NOMO-1 treated with DMSO at 0.1 percent for 48 hours (cell line): Measurements from ENCODE around the gene ZNF580.

Experiments used
- DNase-seq: peaks from one replicate; lab custom pipeline; 2025; ENCODE audit not compliant: unreplicated experiment; lab: John Stamatoyannopoulos, UW

ZNF580 gene

DNA sequence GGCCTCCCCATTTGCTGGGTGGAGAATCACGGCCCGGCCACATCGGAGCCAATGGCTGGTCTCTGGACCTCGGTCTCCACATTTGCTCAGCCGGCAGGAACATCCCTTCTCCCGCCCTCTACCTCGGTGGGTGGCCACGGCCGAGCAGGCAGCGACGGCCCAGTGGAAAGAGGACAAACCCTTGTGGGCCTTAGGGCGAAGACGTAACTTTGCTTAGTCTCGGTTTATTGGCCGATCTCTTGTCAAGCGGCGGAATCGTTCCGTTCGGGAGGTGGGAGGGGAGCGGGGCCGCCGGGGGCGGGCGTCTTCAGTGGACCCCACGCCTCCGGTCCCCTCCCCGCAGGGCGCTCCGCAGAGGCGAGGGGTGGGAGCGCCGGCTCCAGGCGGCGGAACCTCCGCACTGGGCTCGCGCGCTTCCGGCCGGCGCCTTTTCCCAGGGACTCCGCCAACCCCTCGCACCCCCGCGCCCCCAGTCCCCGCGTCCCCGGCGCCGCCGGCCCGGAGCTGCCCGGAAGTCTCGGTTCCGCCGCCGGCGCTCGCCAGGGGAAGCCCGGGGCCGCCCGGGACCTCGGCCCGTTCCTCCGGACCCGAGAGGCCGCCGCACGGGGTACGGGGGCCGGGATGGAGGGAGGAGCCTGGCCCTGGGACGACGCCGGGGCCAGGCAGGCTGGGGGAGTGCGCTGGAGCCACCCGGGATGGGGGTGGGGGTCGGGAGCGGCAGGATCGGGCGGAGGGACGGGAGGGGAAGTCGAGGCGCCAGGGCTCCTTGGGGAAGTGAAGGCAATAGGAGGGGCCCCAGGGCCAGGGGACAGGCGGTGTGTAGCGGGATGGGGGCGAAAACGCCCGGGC, at the start of gene ZNF580:
TSS of gene ZNF580 (plus strand) at position 426 of the 849 bp plus-strand sequence. CDS start 1,507 bp downstream, outside the sequence.
- DNase-seq: peak; percentile 20

DNA sequence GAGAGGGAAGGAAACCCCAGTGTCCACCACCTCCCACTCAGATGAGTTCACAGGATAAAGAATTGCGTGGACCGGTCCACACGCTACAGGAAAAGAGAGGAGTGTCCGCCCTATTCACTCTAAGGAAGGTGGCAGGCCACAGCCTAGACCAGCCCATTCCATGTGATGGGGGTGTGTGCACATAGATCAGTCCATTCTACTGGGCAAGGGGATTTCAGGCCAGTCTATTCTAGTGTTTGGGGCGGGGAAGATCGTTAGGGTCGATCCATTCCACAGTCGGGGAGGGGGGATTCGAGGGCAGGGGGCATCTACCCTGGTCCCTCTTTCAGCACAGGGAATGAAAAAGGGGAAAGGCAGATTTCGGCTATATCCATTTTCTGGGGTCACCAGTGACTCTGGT, 49.2 kb upstream of the ZNF580 start:
- DNase-seq: no peak

GRCh38 chr19:55592391-55593090, 48.3 kb upstream of the ZNF580 start:
- DNase-seq: no peak

DNA sequence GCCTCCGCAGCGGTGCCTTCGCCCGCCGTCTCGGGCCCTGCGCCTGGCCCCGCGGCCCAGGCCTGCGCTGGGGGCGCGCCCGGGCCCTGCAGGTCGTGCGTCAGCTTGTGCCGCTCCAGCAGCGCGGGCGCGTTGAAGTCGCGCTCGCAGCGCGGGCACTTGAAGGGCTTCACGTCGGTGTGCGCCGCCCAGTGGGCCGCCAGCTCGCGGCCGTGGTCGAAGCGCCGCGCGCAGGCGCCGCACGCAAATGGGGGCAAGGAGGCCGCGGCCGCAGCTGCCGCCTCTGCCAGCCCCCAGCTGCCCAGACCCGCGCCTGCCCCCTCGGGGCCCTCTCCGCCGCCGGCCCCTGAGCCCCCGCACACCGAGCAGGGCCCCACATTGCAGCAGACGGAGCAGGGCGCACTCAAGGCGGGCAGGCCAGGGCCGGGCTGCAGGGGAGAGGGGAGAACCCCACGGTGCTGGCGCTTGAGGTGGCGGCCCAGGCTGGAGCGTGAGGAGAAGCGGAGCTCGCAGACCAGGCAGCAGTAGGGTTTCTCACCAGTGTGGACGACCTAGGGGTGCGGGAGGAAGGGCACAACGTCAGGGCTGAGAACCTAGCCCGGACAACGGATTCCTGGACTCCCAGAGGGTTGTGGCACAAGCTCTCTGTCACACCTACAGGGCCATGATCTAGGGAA, 47.6 kb upstream of the ZNF580 start:
- DNase-seq: no peak

DNA sequence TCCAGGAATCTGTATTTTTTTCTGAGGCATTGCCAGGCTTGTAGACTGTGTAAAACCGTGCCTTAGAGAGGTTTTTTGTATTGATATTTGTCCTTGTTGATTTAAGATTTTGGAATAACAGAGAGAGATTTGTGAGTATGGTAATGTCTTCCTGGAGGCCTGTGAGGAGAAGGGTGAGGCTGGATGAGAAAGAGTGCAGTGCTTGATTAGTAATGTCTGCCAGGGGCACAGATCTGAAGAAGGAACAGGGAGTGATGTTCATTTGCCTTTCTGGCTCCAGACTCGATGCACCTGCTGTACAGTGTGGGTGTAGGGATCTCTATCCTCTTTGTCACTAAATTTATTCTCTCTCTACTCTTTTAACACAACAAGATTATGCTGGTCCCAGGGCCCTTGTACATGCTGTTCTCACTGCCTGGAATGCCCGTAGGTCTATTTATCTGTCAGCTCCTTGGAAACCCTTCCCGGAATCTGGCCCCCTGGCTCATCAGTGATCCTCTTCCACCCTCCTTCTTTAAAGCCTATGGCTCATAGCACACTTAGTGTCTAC, 45.7 kb upstream of the ZNF580 start:
- DNase-seq: no peak

GRCh38 chr19:55596304-55596703, 44.5 kb upstream of the ZNF580 start:
- no peak for DNase-seq

DNA sequence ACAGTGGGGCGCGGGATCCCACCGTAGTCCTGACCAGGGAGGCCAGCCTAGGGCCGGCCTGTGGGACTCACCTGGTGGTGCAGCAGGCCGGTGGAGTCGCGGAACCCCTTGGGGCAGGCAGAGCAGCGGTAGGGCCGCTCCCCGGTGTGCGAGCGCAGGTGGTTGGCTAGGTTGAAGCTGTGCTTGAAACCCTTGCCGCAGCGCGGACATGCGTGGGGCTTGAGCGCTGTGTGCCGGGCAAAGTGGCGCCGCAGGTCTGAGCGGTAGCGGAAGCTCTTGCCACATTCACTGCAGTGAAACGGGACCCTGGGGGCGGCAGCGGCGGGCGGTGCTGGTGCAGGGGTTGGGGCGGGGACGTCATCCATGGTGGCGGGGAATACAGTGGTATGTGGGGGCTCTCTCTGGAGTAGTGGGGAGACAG, 43.3 kb upstream of the ZNF580 start:
- no peak for DNase-seq

- DNase-seq: no peak
Observed at GRCh38 chr19:55598034-55598433, 42.8 kb upstream of the ZNF580 start.

DNA sequence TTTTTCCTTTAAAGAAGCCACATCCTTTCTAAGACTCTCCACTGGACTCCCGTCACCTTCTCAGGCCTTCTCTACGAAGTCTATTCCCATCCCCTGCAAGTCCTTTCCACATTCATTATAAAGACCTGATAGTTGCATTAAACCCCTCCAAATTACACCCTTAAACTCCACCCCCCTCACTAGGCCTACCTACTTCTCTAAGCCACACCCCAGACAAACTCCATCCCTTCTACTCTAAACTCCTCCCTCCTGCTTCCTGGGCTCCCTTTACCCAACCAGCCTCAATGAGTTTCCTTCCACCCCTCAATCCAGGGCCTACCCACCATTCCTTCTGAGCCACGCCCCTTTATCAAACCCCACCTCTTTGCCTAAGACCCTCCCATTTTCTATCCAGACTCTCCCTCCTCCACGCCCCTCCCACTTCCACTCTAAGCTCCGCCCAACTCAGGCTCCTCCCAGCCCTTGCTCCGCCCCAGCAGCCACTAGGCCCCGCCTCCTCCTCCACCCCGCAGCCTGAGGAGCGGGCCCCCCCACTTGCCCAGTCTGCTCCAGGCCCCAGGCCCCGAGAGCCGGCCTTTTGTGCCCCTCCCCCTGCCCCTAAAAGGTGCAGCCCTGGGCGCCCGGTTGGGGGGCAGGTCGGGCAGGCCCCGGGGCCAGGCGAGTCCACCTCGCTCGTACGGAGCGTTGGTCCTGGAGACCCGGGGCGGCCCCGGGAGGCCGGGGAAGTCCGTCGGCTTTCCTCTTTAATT, 41.9 kb upstream of the ZNF580 start:
- peak; percentile 84 for DNase-seq

DNA sequence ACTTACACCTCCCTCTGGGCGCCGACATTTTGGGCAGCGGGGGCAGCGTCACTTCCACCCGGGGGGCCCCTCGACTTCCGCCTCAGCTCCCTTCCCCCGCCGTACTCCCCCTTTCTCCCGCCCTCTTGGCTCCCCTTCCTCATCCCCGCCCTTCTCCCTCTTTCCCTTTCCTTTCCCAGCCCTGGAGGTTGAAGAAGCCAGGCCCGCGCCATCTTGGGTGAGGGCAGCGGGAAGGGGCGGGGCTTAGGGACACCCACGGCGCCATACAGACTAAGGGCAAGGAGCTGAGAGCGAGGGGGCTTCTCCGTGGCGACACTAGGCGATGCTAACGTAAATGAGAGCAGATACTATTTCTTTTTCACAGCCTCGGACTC, 41.3 kb upstream of the ZNF580 start, which contains the start of gene FIZ1:
TSS of gene FIZ1 (minus strand) at position 50 of the 374 bp plus-strand sequence. CDS start 1,652 bp downstream, outside the sequence.
- DNase-seq: peak; percentile 99

- peak; percentile 90 for DNase-seq
Observed at GRCh38 chr19:55599842-55600661, 40.8 kb upstream of the ZNF580 start, which contains the start of gene ZNF524. ZNF524 (plus strand) TSS chr19:55600288; CDS start chr19:55602113, 1,825 bp downstream.

GRCh38 chr19:55600662-55601028, 40.2 kb upstream of the ZNF580 start:
- no peak for DNase-seq

DNA sequence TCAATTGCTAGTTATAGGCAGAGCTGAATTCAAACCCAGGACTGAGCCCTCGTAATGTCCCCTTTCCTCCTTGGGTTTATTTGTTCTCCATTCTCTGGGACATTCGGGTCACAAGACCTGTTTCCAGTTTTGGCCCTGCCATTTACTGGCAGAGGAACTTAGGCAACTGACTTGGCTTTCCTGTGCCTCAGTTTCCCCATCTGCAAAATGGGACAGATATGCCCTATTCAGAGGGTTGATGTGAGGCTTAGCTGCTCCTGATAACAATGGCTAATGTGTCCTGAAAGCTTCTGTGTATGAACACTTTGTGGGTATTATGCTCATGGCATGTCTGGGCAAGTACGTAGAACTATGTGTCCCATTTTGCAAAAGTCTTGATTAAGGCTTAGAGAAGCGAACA, 39.7 kb upstream of the ZNF580 start:
- no peak for DNase-seq

DNA sequence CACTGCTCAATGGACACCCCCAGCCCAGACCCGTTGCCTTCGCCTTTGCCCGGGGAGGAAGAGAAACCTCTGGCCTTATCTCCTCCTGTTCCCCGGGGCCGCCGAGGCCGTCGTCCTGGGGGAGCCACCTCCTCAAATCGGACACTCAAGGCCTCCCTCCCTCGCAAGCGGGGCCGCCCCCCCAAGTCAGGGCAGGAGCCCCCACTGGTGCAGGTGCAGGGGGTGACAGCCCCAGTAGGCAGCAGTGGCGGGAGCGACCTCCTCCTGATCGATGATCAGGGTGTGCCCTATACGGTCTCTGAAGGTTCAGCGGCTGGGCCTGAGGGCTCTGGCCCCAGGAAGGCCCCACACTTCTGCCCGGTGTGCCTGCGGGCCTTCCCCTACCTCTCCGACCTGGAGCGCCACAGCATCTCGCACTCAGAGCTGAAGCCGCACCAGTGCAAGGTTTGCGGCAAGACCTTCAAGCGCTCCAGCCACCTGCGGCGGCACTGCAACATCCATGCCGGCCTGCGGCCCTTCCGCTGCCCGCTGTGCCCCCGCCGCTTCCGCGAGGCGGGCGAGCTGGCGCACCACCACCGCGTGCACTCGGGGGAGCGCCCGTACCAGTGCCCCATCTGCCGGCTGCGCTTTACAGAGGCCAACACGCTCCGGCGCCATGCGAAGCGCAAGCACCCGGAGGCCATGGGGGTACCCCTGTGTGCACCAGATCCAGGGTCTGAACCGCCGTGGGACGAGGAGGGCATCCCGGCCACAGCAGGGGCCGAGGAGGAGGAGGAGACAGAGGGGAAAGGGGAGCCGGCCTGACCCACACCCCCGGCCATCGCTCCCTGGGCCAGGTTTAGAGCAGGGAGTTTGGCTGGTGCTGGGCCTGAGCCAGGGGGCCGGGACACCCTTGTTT, 38.4 kb upstream of the ZNF580 start:
- no peak for DNase-seq

DNA sequence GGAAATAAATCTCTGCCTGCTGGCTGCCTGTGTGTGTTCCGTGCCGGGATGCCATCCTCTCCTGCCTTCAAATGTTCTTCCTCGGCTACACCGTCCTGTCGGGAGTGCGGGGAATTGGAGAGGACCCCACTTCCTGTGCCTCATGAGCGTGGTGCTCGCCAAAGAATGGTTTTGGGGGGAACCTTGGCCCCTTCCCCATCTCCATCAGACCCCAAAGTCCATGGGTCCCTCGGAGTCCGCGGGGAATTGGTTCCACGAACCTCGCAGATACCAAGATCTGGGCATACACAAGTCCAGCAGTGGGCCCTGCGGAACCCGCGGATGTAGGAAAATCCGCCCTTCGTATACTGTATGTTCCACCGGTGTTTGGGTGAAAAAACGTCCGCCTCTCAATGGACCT, 37.7 kb upstream of the ZNF580 start:
- no peak for DNase-seq

GRCh38 chr19:55603581-55604292, 37.1 kb upstream of the ZNF580 start:
- no peak for DNase-seq

DNA sequence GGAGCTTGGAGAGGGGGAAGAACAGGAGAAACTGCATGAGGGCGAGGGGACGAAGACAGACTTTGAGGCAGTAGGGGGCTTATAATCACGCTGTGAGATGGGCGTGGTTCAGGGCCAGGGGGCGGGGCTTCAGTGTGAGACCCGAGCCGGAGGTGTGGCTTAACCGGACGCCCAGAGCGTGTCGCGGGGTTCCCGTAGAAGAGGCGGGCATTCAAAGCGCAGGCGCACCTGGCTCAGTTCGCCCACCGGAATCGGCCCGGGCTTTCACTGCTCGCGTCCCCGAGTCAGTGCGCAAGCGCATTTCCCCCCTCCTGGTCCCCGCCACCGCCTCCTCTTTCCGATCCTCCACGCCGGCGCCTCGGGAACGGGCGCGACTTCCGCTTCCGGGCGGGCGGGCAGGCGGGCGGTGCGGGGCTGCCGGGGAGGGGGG, 35.6 kb upstream of the ZNF580 start:
- DNase-seq: peak; percentile 89
